Immature natural killer cell (primary cell): ENCODE data around the gene SCYGR3. TPM values are rescaled to one million over a fixed set of nuclear protein-coding genes. Genes with fewer than 3 reads are reported as not detected.

Experiments used
- DNase-seq, 3 donors: peaks; one replicate each; pipeline ENCODE4 v3.0.0; 2022; ENCODE audit warnings: mixed read lengths in 1 of 3
- H3K27ac Mint-ChIP-seq, 6 donors: one replicate each; pipeline ENCODE4 v1.8.0; 2020; ENCODE audit warnings: mixed read lengths in 6 of 6, mild to moderate bottlenecking in 5 of 6, inconsistent platforms in 4 of 6, moderate library complexity in 3 of 6
- H3K27me3 Mint-ChIP-seq, 3 donors: one replicate each; pipeline ENCODE4 v1.8.0; 2020 to 2021; ENCODE audit warnings: low read depth in 3 of 3, mild to moderate bottlenecking in 3 of 3, mixed read lengths in 3 of 3, moderate library complexity in 3 of 3, inconsistent platforms in 1 of 3
- H3K36me3 Mint-ChIP-seq, 3 donors: one replicate each; pipeline ENCODE4 v1.8.0; 2020; ENCODE audit warnings: mixed read lengths in 3 of 3, inconsistent platforms in 2 of 3, mild to moderate bottlenecking in 2 of 3
- H3K4me1 Mint-ChIP-seq, 2 donors: one replicate each; pipeline ENCODE4 v1.8.0; 2020; ENCODE audit warnings: inconsistent platforms in 2 of 2, mild to moderate bottlenecking in 2 of 2, mixed read lengths in 2 of 2, moderate library complexity in 1 of 2
- H3K4me3 Mint-ChIP-seq, 5 donors: one replicate each; pipeline ENCODE4 v1.8.0; 2020; ENCODE audit warnings: mild to moderate bottlenecking in 5 of 5, mixed read lengths in 5 of 5, inconsistent platforms in 3 of 5, moderate library complexity in 3 of 5
- H3K9me3 Mint-ChIP-seq, 6 donors: one replicate each; pipeline ENCODE4 v1.8.0; 2020; ENCODE audit warnings: mild to moderate bottlenecking in 6 of 6, mixed read lengths in 6 of 6, inconsistent platforms in 4 of 6, moderate library complexity in 3 of 6
- polyA plus RNA-seq, 3 donors: library from polyadenylated mRNA; unstranded; fragments of 300-500 nt; fragmentation: Illumina TruSeq; gene quantifications; one replicate each; pipeline ENCODE4 v1.2.3, GENCODE V29; 2021

SCYGR3 gene
- polyA plus RNA-seq, 3 donors from 2014 or later: not detected

- peaks cover 0 to 5% (median 0%) of the 10 kb centered on the region in 3 donors for H3K36me3 Mint-ChIP-seq
- DNase-seq: no peak
- H3K4me3 Mint-ChIP-seq: no peak overlapping the region
- H3K9me3 Mint-ChIP-seq: no peaks in the 10 kb centered on the region
- no peaks in the 10 kb centered on the region for H3K4me1 Mint-ChIP-seq
- H3K27ac Mint-ChIP-seq: no peak overlapping the region
- peaks cover 2 to 7% (median 6%) of the 10 kb centered on the region in 3 donors for H3K27me3 Mint-ChIP-seq
Measured at GRCh38 chr2:227568852-227569169, 45.8 kb downstream of the SCYGR3 start.

GRCh38 chr2:227566012-227566411 is 48.6 kb downstream of the SCYGR3 start:
- Mint-ChIP-seq H3K27me3 (peaks cover 0 to 7% (median 2%) of the 10 kb centered on the region in 3 donors), H3K9me3 (no peaks in the 10 kb centered on the region), H3K36me3 (peaks cover 0 to 9% (median 5%) of the 10 kb centered on the region in 3 donors), H3K4me1 (no peaks in the 10 kb centered on the region), H3K4me3 (no peak overlapping the region), H3K27ac (peak overlapping the region in 2 of 6 donors; percentile 11 to 43)
- no peak for DNase-seq

- Mint-ChIP-seq H3K27me3 (peaks cover 0 to 2% (median 2%) of the 10 kb centered on the region in 3 donors), H3K27ac (peak overlapping the region in 1 of 6 donors; percentile 29), H3K4me3 (no peak overlapping the region), H3K36me3 (peaks cover 0 to 9% (median 5%) of the 10 kb centered on the region in 3 donors), H3K9me3 (no peaks in the 10 kb centered on the region), H3K4me1 (no peaks in the 10 kb centered on the region)
- no peak for DNase-seq
Measured at GRCh38 chr2:227565080-227565479, 49.6 kb downstream of the SCYGR3 start.

Other genes with a start within 250 kb of the SCYGR3 start
- gene TM4SF20, start 235.5 kb downstream of the SCYGR3 start, polyA plus RNA-seq: not detected
- gene SCYGR1, start 226.9 kb downstream of the SCYGR3 start, polyA plus RNA-seq: not detected
- gene AGFG1, start 142.7 kb downstream of the SCYGR3 start, polyA plus RNA-seq: 10 to 100 TPM; 11.3 to 14.2 (median 12.8) TPM
- gene SCYGR2, start 15.9 kb downstream of the SCYGR3 start, polyA plus RNA-seq: not detected
- gene SCYGR4, start 2.7 kb upstream of the SCYGR3 start, polyA plus RNA-seq: not detected
- not detected for gene SCYGR5, start 52.0 kb upstream of the SCYGR3 start, polyA plus RNA-seq
- gene SLC19A3, start 103.2 kb upstream of the SCYGR3 start, polyA plus RNA-seq: not detected
- not detected for gene SCYGR6, start 109.9 kb upstream of the SCYGR3 start, polyA plus RNA-seq
- gene SCYGR7, start 113.5 kb upstream of the SCYGR3 start, polyA plus RNA-seq: not detected
- gene SCYGR8, start 131.1 kb upstream of the SCYGR3 start, polyA plus RNA-seq: not detected
- 1 to 10 TPM in 1 of 3 donors, not detected in 2; 1.1 TPM for gene CCL20, start 199.0 kb upstream of the SCYGR3 start, polyA plus RNA-seq